Karpas-422 (cell line): ENCODE results near the gene FNBP1. TPM values are rescaled to one million over a fixed set of nuclear protein-coding genes. Genes with fewer than 3 reads are reported as not detected.

Source experiments
- DNase-seq: peaks from one replicate; pipeline ENCODE4 v3.0.0-alpha.2; 2015
- H2AFZ ChIP-seq: fragments of 200-600 bp; sonication (generic); 2 replicates; pipeline ENCODE4 v1.6.1; 2014; ENCODE audit warnings: antibody characterized with exemption, low read length, mixed read lengths
- H3K27ac ChIP-seq: fragments of 200-600 bp; sonication (generic); 2 replicates; pipeline ENCODE4 v1.5.1; 2014; ENCODE audit warnings: mild to moderate bottlenecking, low read length, moderate library complexity
- H3K27me3 ChIP-seq: fragments of 200-600 bp; sonication (generic); 2 replicates; pipeline ENCODE4 v1.6.1; 2014; ENCODE audit warnings: low read length, mixed read lengths
- H3K36me3 ChIP-seq: fragments of 200-600 bp; sonication (generic); 2 replicates; pipeline ENCODE4 v1.6.1; 2014; ENCODE audit warnings: low read length, mixed read lengths; ENCODE audit not compliant: insufficient read depth
- H3K4me1 ChIP-seq: fragments of 200-600 bp; sonication (generic); 2 replicates; pipeline ENCODE4 v1.6.1; 2014; ENCODE audit warnings: mild to moderate bottlenecking, low read length, mixed read lengths
- H3K4me2 ChIP-seq: fragments of 200-600 bp; sonication (generic); 2 replicates; pipeline ENCODE4 v1.6.1; 2014; ENCODE audit warnings: low read length, low read depth, mild to moderate bottlenecking; ENCODE audit not compliant: poor library complexity, severe bottlenecking
- H3K4me3 ChIP-seq: fragments of 200-600 bp; sonication (generic); 2 replicates; pipeline ENCODE4 v1.5.1; 2014; ENCODE audit warnings: mild to moderate bottlenecking, antibody characterized with exemption, low read length, mixed read lengths
- H3K79me2 ChIP-seq: fragments of 200-600 bp; sonication (generic); 2 replicates; pipeline ENCODE4 v1.6.1; 2014; ENCODE audit warnings: mild to moderate bottlenecking, low read length, mixed read lengths
- H3K9ac ChIP-seq: fragments of 200-600 bp; sonication (generic); 2 replicates; pipeline ENCODE4 v1.6.0; 2014; ENCODE audit warnings: low read length
- H3K9me2 ChIP-seq: fragments of 200-600 bp; sonication (generic), shearing (Covaris generic); replicated peaks from 2 replicates; pipeline ENCODE4 v1.6.0; 2014; ENCODE audit warnings: mild to moderate bottlenecking, low read length, moderate library complexity; ENCODE audit not compliant: insufficient read depth
- H3K9me3 ChIP-seq: fragments of 300-700, 200-600 bp; sonication (generic); 2 replicates; pipeline ENCODE4 v1.6.1; 2014; ENCODE audit warnings: low read length, mixed read lengths
- H4K20me1 ChIP-seq: fragments of 200-600 bp; sonication (generic); 2 replicates; pipeline ENCODE4 v1.6.1; 2014; ENCODE audit warnings: mild to moderate bottlenecking, antibody characterized with exemption, low read length, low read depth; ENCODE audit not compliant: insufficient read depth
- total RNA-seq: library from RNA; depleted of rRNA; stranded (reverse); fragments of >200 nt; shearing (Covaris generic); gene quantifications from 2 replicates; pipeline ENCODE4 v1.2.3, GENCODE V29; 2014; ENCODE audit warnings: low replicate concordance

FNBP1 gene
- total RNA-seq, 1 experiment from 2014 or later = 205 TPM

DNA sequence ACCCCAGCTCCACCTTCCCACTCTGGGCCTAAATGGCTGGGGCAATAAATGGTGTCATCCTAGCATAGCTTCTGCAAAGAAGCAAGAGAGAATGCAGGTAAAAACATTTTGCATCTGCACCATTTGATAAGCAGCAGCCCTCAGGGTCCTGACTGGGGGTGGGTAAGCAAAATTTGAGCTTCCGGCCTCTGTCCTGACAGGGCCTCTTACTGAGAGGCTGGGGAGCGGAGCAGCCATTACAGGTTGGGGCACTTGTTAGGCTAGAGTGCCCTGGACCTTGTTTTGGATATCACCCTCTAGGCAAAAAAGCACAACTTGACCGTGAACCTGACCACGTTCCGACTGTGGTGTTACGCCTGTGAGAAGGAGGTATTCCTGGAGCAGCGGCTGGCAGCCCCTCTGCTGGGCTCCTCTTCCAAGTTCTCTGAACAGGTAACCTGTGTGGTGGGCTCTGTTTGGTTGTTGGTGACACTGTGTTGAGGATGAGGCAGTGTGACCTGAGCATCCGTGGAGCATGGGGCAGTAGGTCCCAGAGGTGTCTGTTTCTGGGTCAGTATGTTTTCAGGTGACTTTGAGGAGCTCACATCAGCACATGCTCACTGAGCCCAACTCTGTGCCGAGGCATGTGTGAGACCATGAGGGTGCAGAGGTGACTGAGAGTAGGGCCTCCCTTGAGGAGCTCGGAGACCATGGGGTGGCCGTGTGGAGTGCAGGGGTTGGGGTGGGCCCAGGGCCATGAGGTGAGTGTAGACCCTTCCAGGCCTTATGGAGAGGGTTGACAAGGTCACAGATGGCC, 184.6 kb downstream of the FNBP1 start:
- no peaks in the 10 kb centered on the region for H3K9me2 ChIP-seq
- no peak overlapping the region for H3K27ac ChIP-seq
- H2AFZ ChIP-seq = no peak overlapping the region
- no peaks in the 10 kb centered on the region; the same call in 1 of the 2 replicates for H3K36me3 ChIP-seq
- no peak for DNase-seq
- H3K9ac ChIP-seq = no peak overlapping the region
- H3K27me3 ChIP-seq = no peaks in the 10 kb centered on the region
- no peaks in the 10 kb centered on the region for H3K79me2 ChIP-seq
- H3K4me2 ChIP-seq = no peak overlapping the region
- no peaks in the 10 kb centered on the region for H4K20me1 ChIP-seq
- H3K4me1 ChIP-seq = no peaks in the 10 kb centered on the region
- no peaks in the 10 kb centered on the region for H3K9me3 ChIP-seq
- no peak overlapping the region for H3K4me3 ChIP-seq

DNA sequence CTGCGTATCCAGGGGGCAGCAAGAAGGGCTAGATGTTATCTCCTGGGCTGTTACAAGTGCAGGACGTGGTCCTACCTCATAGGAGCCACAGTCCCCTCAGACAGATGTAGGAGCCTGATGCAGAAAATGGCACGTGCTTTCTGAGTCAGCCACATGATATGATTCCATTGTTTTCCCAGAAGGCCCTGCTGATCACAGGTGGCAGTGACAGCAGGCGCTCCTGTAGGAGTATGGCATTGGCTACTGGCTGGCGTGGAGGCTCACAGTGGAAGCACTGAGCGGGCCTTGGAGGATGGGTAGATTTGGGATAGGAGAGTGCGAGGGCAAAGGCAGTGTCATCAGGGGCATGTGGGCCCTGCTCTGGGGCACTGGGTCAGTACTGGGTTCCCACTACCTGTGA, 185.8 kb downstream of the FNBP1 start:
- H3K27me3 ChIP-seq = no peaks in the 10 kb centered on the region
- no peak overlapping the region for H3K4me3 ChIP-seq
- H3K36me3 ChIP-seq = peaks cover under 1% of the 10 kb centered on the region; the same call in 1 of the 2 replicates
- no peak for DNase-seq
- no peaks in the 10 kb centered on the region for H3K9me2 ChIP-seq
- no peaks in the 10 kb centered on the region for H3K4me1 ChIP-seq
- no peaks in the 10 kb centered on the region for H3K79me2 ChIP-seq
- H4K20me1 ChIP-seq = no peaks in the 10 kb centered on the region
- no peak overlapping the region for H3K4me2 ChIP-seq
- H3K9me3 ChIP-seq = no peaks in the 10 kb centered on the region
- no peak overlapping the region for H2AFZ ChIP-seq
- no peak overlapping the region for H3K9ac ChIP-seq
- H3K27ac ChIP-seq = no peak overlapping the region

DNA sequence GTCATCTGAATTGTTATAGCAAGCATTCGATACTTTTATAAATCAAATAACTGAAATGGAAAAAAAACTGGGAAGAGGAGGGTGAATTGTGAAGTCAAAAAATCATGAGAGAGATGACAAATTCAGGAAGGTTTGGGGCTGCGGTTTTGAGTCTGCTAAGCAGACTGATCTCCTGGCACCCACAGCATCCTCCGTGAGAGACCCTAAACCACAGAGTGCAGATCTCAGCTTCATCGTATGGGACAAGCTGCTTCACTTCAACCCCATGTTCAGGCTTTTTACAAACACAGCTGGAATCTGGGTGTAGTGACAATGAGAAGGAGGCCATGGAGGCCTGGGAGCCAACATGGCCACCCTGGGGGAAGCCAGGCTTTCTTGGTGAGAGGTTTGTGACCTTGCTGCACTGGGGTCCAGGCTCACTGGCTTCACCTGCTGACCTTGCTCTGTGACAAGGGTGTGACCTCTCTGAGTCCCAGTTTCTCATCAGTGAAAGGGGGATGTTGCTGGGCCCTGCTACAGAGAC, 188.3 kb downstream of the FNBP1 start:
- Histone ChIP-seq H3K27ac (no peak overlapping the region), H3K4me1 (no peaks in the 10 kb centered on the region), H3K36me3 (peaks cover 5% of the 10 kb centered on the region; the same call in 1 of the 2 replicates)

DNA sequence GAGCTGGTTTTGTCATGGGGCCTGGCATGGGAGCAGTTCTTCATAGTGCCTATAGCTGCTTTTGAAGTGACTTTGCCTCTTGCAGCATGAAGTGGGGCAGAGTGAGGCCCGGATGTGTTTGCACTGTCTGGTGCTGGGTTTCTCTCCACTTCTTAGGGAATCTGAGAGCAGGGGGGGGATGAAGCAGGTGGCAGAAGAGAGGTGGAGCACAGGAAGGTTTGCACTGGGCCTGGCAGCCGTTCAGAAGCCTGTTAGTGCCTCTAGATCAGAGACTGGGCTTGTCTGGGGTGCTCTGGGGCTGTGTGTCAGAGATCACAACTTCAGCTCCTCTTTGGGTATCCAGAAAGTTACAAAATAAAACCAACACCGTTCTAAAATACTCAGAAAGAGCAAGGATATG, 189.4 kb downstream of the FNBP1 start:
- Histone ChIP-seq H3K9me3 (no peaks in the 10 kb centered on the region), H3K9me2 (no peaks in the 10 kb centered on the region), H3K4me3 (no peak overlapping the region), H3K79me2 (no peaks in the 10 kb centered on the region), H4K20me1 (no peaks in the 10 kb centered on the region), H2AFZ (no peak overlapping the region), H3K27ac (no peak overlapping the region), H3K4me2 (no peak overlapping the region), H3K9ac (no peak overlapping the region), H3K4me1 (no peaks in the 10 kb centered on the region), H3K27me3 (no peaks in the 10 kb centered on the region), H3K36me3 (peaks cover 5% of the 10 kb centered on the region; the same call in 1 of the 2 replicates)
- DNase-seq = no peak

More for the DNA sequence above, 188.3 kb downstream of the FNBP1 start:
- DNase-seq = no peak
- Histone ChIP-seq H3K9me2 (no peaks in the 10 kb centered on the region), H3K9me3 (no peaks in the 10 kb centered on the region), H3K27me3 (no peaks in the 10 kb centered on the region), H3K79me2 (no peaks in the 10 kb centered on the region), H4K20me1 (no peaks in the 10 kb centered on the region), H3K4me3 (no peak overlapping the region), H3K4me2 (no peak overlapping the region), H2AFZ (no peak overlapping the region), H3K9ac (no peak overlapping the region)

DNA sequence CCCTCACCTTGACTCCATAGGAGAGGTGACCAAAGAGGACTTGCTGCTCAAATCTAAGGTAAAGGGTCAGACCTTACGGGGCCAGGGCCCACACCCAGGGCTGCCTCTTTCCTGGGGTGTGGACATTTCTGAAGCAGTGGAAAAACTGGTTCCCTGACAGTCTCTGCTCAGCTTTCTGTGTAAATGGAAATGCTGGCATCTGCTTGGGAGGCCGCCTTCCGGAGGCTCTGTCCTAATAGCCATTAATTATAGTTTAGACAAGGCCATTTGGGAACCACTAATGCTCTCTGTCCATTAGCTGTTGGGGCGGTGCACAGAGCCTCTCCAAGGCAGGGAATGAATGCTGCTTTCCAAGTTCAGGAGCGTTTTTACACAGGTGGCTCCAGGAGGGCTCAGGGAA, 190.4 kb downstream of the FNBP1 start:
- Histone ChIP-seq H3K9me3 (no peaks in the 10 kb centered on the region), H3K36me3 (0 out of 2 replicates have a peak, but pooled peaks cover 5% of the 10 kb centered on the region), H3K4me1 (no peaks in the 10 kb centered on the region), H3K4me3 (no peak overlapping the region), H2AFZ (no peak overlapping the region), H3K9me2 (no peaks in the 10 kb centered on the region), H4K20me1 (no peaks in the 10 kb centered on the region), H3K4me2 (no peak overlapping the region), H3K79me2 (no peaks in the 10 kb centered on the region), H3K9ac (no peak overlapping the region), H3K27ac (no peak overlapping the region), H3K27me3 (no peaks in the 10 kb centered on the region)
- DNase-seq = no peak

DNA sequence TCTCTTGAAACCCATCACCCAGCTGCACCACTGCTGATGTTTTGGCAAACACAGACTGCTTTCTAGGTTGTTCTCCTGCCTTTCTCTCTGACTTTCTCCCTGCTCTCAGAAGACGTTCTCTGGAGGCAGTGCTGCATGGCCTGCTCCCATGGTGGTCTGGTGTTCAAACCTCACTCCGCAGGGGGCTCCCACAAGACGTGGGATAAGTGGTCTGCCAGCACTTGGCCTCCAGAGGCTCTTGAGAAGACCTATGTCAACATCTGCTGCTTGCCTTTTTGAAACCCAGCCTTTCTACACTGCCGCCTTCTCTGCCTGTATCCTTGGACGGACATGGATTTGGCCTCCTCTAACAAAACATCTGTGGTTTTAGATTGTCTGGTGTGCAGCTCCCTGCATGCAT, 191.2 kb downstream of the FNBP1 start:
- no peak overlapping the region for H3K4me2 ChIP-seq
- DNase-seq = no peak
- H3K36me3 ChIP-seq = 0 out of 2 replicates have a peak, but pooled peaks cover 5% of the 10 kb centered on the region
- no peaks in the 10 kb centered on the region for H3K27me3 ChIP-seq
- no peak overlapping the region for H3K9ac ChIP-seq
- H3K4me3 ChIP-seq = no peak overlapping the region
- H3K9me2 ChIP-seq = no peaks in the 10 kb centered on the region
- H4K20me1 ChIP-seq = no peaks in the 10 kb centered on the region
- peaks cover 3% of the 10 kb centered on the region; the same call in 1 of the 2 replicates for H3K79me2 ChIP-seq
- H3K4me1 ChIP-seq = no peaks in the 10 kb centered on the region
- no peak overlapping the region for H3K27ac ChIP-seq
- H3K9me3 ChIP-seq = no peaks in the 10 kb centered on the region
- no peak overlapping the region for H2AFZ ChIP-seq

DNA sequence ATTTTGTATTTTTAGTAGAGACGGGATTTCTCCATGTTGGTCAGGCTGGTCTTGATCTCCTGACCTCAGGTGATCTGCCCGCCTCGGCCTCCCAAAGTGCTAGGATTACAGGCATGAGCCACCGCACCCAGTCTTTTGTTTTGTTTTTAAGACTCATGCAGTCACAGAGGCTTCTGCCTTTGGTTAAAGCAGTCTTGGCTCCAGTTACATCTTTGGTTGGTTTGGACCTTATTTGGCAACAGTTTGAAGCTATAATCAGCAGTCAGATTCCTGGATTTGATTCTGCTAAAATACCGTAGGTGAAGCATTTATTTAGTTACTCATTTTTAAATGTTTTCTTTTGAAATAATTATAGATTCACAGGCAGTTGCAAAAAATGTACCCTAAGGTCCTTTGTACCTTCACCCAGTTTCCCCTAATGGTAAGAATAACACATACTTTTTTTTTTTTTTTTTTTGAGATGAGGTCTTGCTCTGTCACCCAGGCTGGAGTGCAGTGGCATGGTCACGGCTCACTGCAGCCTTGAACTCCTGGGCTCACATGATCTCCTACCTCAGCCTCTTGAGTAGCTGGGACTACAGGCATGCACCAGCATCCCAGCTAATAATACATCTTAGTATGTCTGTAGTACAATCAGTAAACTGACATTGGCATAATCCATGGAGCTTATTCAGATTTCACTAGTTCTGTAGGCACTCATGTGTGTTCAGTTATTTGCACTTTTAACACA, 192.0 kb downstream of the FNBP1 start:
- Histone ChIP-seq H3K9ac (no peak overlapping the region), H3K9me3 (no peaks in the 10 kb centered on the region), H3K4me2 (no peak overlapping the region), H3K79me2 (peaks cover 3% of the 10 kb centered on the region; the same call in 1 of the 2 replicates), H3K4me3 (no peak overlapping the region), H3K9me2 (no peaks in the 10 kb centered on the region), H3K27ac (no peak overlapping the region), H3K27me3 (no peaks in the 10 kb centered on the region), H4K20me1 (no peaks in the 10 kb centered on the region), H3K36me3 (0 out of 2 replicates have a peak, but pooled peaks cover 5% of the 10 kb centered on the region), H2AFZ (no peak overlapping the region), H3K4me1 (no peaks in the 10 kb centered on the region)
- no peak for DNase-seq

DNA sequence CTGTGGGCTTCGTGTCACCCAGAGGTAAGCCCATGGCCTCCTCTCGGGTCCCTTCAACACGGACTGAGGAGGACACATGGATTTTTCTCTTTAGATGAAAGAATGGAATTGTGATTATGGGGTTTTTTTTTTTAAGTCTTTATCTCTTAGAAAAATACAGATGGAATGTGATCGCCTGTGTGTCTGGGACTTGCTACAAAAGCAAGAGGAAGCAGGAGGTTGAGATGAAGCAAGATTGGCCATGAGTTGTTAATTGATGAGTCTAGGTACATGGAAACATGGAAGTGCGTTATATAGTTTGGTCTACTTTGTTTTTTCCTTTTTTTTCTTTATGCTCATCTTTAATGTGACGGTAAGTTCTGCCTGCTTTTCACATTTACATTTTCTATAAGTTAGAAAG, 193.1 kb downstream of the FNBP1 start:
- Histone ChIP-seq H3K4me2 (no peak overlapping the region), H3K27me3 (no peaks in the 10 kb centered on the region), H3K4me3 (no peak overlapping the region), H3K9ac (no peak overlapping the region), H3K4me1 (no peaks in the 10 kb centered on the region), H2AFZ (no peak overlapping the region), H3K9me2 (no peaks in the 10 kb centered on the region), H3K79me2 (peaks cover 6% of the 10 kb centered on the region; the same call in 1 of the 2 replicates), H3K9me3 (no peaks in the 10 kb centered on the region), H3K36me3 (0 out of 2 replicates have a peak, but pooled peaks cover 5% of the 10 kb centered on the region), H4K20me1 (no peaks in the 10 kb centered on the region), H3K27ac (no peak overlapping the region)
- DNase-seq = no peak
